Activated CD4-positive, alpha-beta T cell treated with anti-CD3 and anti-CD28 coated beads for 48 hours (primary cell): ENCODE results near the gene ARPP19.

Experiments
- DNase-seq: peaks from one replicate; pipeline ENCODE4 v3.0.0-alpha.2; 2020

ARPP19 gene

GRCh38 chr15:52509500-52510245, 59.2 kb downstream of the ARPP19 start:
- DNase-seq: no peak

GRCh38 chr15:52506549-52506948, 62.3 kb downstream of the ARPP19 start:
- no peak for DNase-seq

GRCh38 chr15:52505151-52505550, 63.7 kb downstream of the ARPP19 start:
- no peak for DNase-seq

GRCh38 chr15:52503788-52504496, 64.9 kb downstream of the ARPP19 start:
- DNase-seq: no peak

GRCh38 chr15:52502608-52503007, 66.2 kb downstream of the ARPP19 start:
- no peak for DNase-seq

- no peak for DNase-seq
These were observed 69.3 kb downstream of the ARPP19 start for GRCh38 chr15:52499506-52499905.

- no peak for DNase-seq
These were observed 70.1 kb downstream of the ARPP19 start for GRCh38 chr15:52498706-52499105.
